Fibroblast of lung (primary cell): ENCODE data around the gene ITGA7. TPM values are rescaled to one million over a fixed set of nuclear protein-coding genes. Genes with fewer than 3 reads are reported as not detected.

ENCODE experiments used
- DNase-seq, 2 donors: peaks; one replicate each; pipeline versions ENCODE4 v3.0.0 to v3.0.0-alpha.2; 2010; ENCODE audit warnings: low read depth in 2 of 2
- H2AFZ ChIP-seq: 2 replicates; pipeline ENCODE4 v1.5.1; 2012; ENCODE audit warnings: low read length, control low read depth, inconsistent platforms
- H3K27ac ChIP-seq: 2 replicates; pipeline ENCODE4 v1.5.1; 2011; ENCODE audit warnings: low read length, control low read depth; ENCODE audit not compliant: insufficient read depth
- H3K27me3 ChIP-seq: 2 replicates; pipeline ENCODE4 v1.5.1; 2011; ENCODE audit warnings: mild to moderate bottlenecking, low read length; ENCODE audit not compliant: control insufficient read depth, insufficient read depth
- H3K36me3 ChIP-seq: 2 replicates; pipeline ENCODE4 v1.5.1; 2011; ENCODE audit warnings: low read length; ENCODE audit not compliant: control insufficient read depth, insufficient read depth
- H3K4me1 ChIP-seq: 2 replicates; pipeline ENCODE4 v1.5.1; 2011; ENCODE audit warnings: low read length; ENCODE audit not compliant: control insufficient read depth, insufficient read depth; ENCODE audit errors: extremely low read depth
- H3K4me2 ChIP-seq: 2 replicates; pipeline ENCODE4 v1.5.1; 2011; ENCODE audit warnings: low read length, control low read depth; ENCODE audit not compliant: insufficient read depth; ENCODE audit errors: extremely low read depth
- H3K4me3 ChIP-seq, 4 experiments: fragments of 200-600 bp in 1 of 4; sonication (generic) in 1 of 4; replicated peaks in 1 of 4; 2 replicates each; pipeline ENCODE4 v1.5.1; 2011 to 2016; ENCODE audit warnings: low read length in 4 of 4, low read depth in 3 of 4, mild to moderate bottlenecking in 3 of 4, control low read depth in 2 of 4, inconsistent platforms in 1 of 4, mixed read lengths in 1 of 4; ENCODE audit not compliant: insufficient read depth in 1 of 4; ENCODE audit errors: control extremely low read depth in 1 of 4
- H3K79me2 ChIP-seq: 2 replicates; pipeline ENCODE4 v1.5.1; 2012; ENCODE audit warnings: mild to moderate bottlenecking, low read length, inconsistent platforms; ENCODE audit not compliant: control insufficient read depth, insufficient read depth
- H3K9ac ChIP-seq: 2 replicates; pipeline ENCODE4 v1.5.1; 2011; ENCODE audit warnings: mild to moderate bottlenecking, low read length, control low read depth; ENCODE audit not compliant: insufficient read depth
- H3K9me3 ChIP-seq: 2 replicates; pipeline ENCODE4 v1.5.1; 2012; ENCODE audit warnings: low read depth, low read length; ENCODE audit not compliant: control insufficient read depth, insufficient read depth
- H4K20me1 ChIP-seq: 2 replicates; pipeline ENCODE4 v1.5.1; 2011; ENCODE audit warnings: low read length; ENCODE audit not compliant: control insufficient read depth, insufficient read depth; ENCODE audit errors: extremely low read depth
- CTCF ChIP-seq, 2 donors: IDR thresholded peaks in 1 of 2; conservative IDR thresholded peaks in 1 of 2; 1 replicate in 1 of 2; 2 replicates in 1 of 2; pipeline ENCODE4 v1.5.1; 2011 to 2012; ENCODE audit warnings: low read length in 2 of 2, control low read depth in 1 of 2, inconsistent platforms in 1 of 2, low read depth in 1 of 2, mild to moderate bottlenecking in 1 of 2
- EZH2 ChIP-seq: IDR thresholded peaks from 2 replicates; pipeline ENCODE4 v1.5.1; 2012; ENCODE audit warnings: low read length, control low read depth, mild to moderate bottlenecking; ENCODE audit errors: missing control alignments
- polyA plus RNA-seq, 2 donors: library from polyadenylated mRNA; depleted of rRNA in 1 of 2; stranded (reverse) in 1 of 2; unstranded in 1 of 2; fragments of >200 nt; gene quantifications; 2 replicates each; pipeline ENCODE4 v1.2.1, GENCODE V29; 2011 to 2012; ENCODE audit warnings: missing spikeins in 1 of 2
- total RNA-seq: library from RNA; depleted of rRNA; stranded (reverse); fragments of >200 nt; gene quantifications from 2 replicates; pipeline ENCODE4 v1.2.1, GENCODE V29; 2014

The ITGA7 gene
- total and polyA plus RNA-seq, 2 donors (not counting 1 experiment from before 2014, with no cell fraction given) = 42.7 to 130 TPM

DNA sequence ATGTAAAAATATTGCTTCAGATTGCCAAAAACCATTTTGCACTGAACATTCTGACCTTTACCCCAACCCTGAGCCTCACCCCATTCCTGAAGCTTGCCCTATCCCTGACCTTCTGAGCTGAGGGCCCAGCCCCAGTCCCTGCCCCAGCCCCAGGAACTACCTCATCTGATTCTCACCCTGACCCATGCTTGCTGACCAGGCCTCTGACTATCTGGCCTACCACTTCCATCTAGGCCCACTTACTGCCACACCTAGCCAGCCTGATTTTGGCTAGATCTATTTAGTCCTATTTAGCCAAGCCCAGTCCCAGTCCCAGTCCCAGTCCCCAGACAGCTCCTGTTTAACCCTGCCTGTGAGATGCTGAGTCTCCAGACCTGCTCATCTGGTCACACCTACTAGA, 37.4 kb downstream of the ITGA7 start:
- Histone ChIP-seq H3K9ac (no peak overlapping the region), H3K4me2 (no peak overlapping the region), H3K9me3 (no peaks in the 10 kb centered on the region), H3K27me3 (no peaks in the 10 kb centered on the region), H4K20me1 (no peaks in the 10 kb centered on the region), H3K4me3 (no peak overlapping the region), H3K36me3 (no peaks in the 10 kb centered on the region), H3K79me2 (no peaks in the 10 kb centered on the region), H3K27ac (no peak overlapping the region), H3K4me1 (no peaks in the 10 kb centered on the region), H2AFZ (no peak overlapping the region)
- no peak for TF ChIP-seq EZH2
- no peak for DNase-seq

GRCh38 chr12:55666508-55666907, 41.2 kb downstream of the ITGA7 start:
- no peak overlapping the region for H2AFZ ChIP-seq

GRCh38 chr12:55664826-55665225, 42.9 kb downstream of the ITGA7 start:
- no peak for DNase-seq
- TF ChIP-seq CTCF (conservative IDR thresholded peaks at IDR 0.05 in 1 of 2, IDR thresholded peaks at IDR 0.05 in 1 of 2; ENCODE audit: low read depth in 1 of 2, low read length in 2 of 2) (no peak), EZH2 (no peak)
- H3K4me3 ChIP-seq = no peak overlapping the region
- no peaks in the 10 kb centered on the region for H3K9me3 ChIP-seq
- H3K27ac ChIP-seq = no peak overlapping the region
- no peak overlapping the region for H3K4me2 ChIP-seq
- no peak overlapping the region for H3K9ac ChIP-seq
- no peaks in the 10 kb centered on the region for H3K79me2 ChIP-seq
- peaks cover 4% of the 10 kb centered on the region for H3K27me3 ChIP-seq
- no peaks in the 10 kb centered on the region for H3K4me1 ChIP-seq
- no peak overlapping the region for H2AFZ ChIP-seq
- H4K20me1 ChIP-seq = no peaks in the 10 kb centered on the region
- H3K36me3 ChIP-seq = no peaks in the 10 kb centered on the region

More at GRCh38 chr12:55666508-55666907, 41.2 kb downstream of the ITGA7 start:
- Histone ChIP-seq H3K9me3 (no peaks in the 10 kb centered on the region), H3K27me3 (peaks cover 4% of the 10 kb centered on the region), H3K4me3 (no peak overlapping the region), H3K79me2 (no peaks in the 10 kb centered on the region), H3K4me2 (no peak overlapping the region), H4K20me1 (no peaks in the 10 kb centered on the region), H3K9ac (no peak overlapping the region), H3K4me1 (no peaks in the 10 kb centered on the region), H3K27ac (no peak overlapping the region), H3K36me3 (no peaks in the 10 kb centered on the region)
- no peak for DNase-seq
- no peak for TF ChIP-seq EZH2
- TF ChIP-seq CTCF (conservative IDR thresholded peaks at IDR 0.05 in 1 of 2, IDR thresholded peaks at IDR 0.05 in 1 of 2; ENCODE audit: low read depth in 1 of 2, low read length in 2 of 2) = no peak
